Measurements from ENCODE around the gene NEDD9. TPM values are rescaled to one million over a fixed set of nuclear protein-coding genes. Genes with fewer than 3 reads are reported as not detected.

Gene NEDD9
- total RNA-seq, 1 experiment from 2014 or later = 0.17 TPM

GRCh38 chr6:11222385-11223277 lies 9.8 kb downstream of the NEDD9 start:
- DNase-seq (ENCODE audit: low read depth, low spot score) (no peak), ATAC-seq (no peak)
- RAD21 ChIA-PET (ENCODE audit: low non-redundant PET in 1 of 2, low total read pairs in 2 of 2, uncharacterized antibody in 2 of 2, unreplicated experiment in 2 of 2) = no interaction called here
- POLR2A ChIA-PET = no interaction called here
- Histone ChIP-seq H3K36me3 (ENCODE audit: control insufficient read depth in 1 of 2, insufficient read depth in 2 of 2, low read length in 2 of 2) (no peaks in the 10 kb centered on the region), H3K27me3 (ENCODE audit: insufficient read depth, low read length) (no peaks in the 10 kb centered on the region), H3K9me2 (ENCODE audit: insufficient read depth) (no peaks in the 10 kb centered on the region), H3K4me3 (replicated peaks in 1 of 2; ENCODE audit: low read depth in 1 of 2, low read length in 2 of 2) (no peak overlapping the region), H4K20me1 (ENCODE audit: insufficient read depth) (no peaks in the 10 kb centered on the region), H3K9me3 (ENCODE audit: control insufficient read depth in 1 of 2, insufficient read depth in 1 of 2, low read depth in 1 of 2, low read length in 2 of 2) (no peaks in the 10 kb centered on the region), H3K4me2 (ENCODE audit: low read length) (no peak overlapping the region), H3K9ac (ENCODE audit: low read length) (no peak overlapping the region), H2AFZ (ENCODE audit: low read depth, low read length, poor library complexity, severe bottlenecking) (no peak overlapping the region), H3K4me1 (ENCODE audit: control insufficient read depth in 1 of 2, insufficient read depth in 2 of 2, low read length in 2 of 2) (no peaks in the 10 kb centered on the region), H3K79me2 (ENCODE audit: insufficient read depth, low read length) (no peaks in the 10 kb centered on the region), H3K27ac (ENCODE audit: low read depth, low read length) (no peak overlapping the region)
- intact Hi-C loops (cut with micrococcal nuclease) = no loop called here
- no TSS peak for BruUV-seq (replicated peaks)
- no peak for TF ChIP-seq MAX (IDR thresholded peaks at IDR 0.05)
- TF ChIP-seq ZFX (IDR thresholded peaks at IDR 0.05) = no peak
- no peak for TF ChIP-seq EZH2phosphoT487 (IDR thresholded peaks at IDR 0.05; ENCODE audit: borderline replicate concordance)
- TF ChIP-seq FOSL1 (IDR thresholded peaks at IDR 0.05; ENCODE audit: low read depth) = no peak
- no peak for TF ChIP-seq SP1 (IDR thresholded peaks at IDR 0.05; ENCODE audit: low read depth)
- no peak for TF ChIP-seq ELF1 (IDR thresholded peaks at IDR 0.05; ENCODE audit: borderline replicate concordance, low read depth)
- CTCF ChIA-PET = no interaction called here

- Histone ChIP-seq H3K79me2 (ENCODE audit: insufficient read depth, low read length) (no peaks in the 10 kb centered on the region), H3K9ac (ENCODE audit: low read length) (no peak overlapping the region), H4K20me1 (ENCODE audit: insufficient read depth) (no peaks in the 10 kb centered on the region), H3K9me2 (ENCODE audit: insufficient read depth) (no peaks in the 10 kb centered on the region), H2AFZ (ENCODE audit: low read depth, low read length, poor library complexity, severe bottlenecking) (no peak overlapping the region), H3K27ac (ENCODE audit: low read depth, low read length) (no peak overlapping the region), H3K4me2 (ENCODE audit: low read length) (no peak overlapping the region), H3K27me3 (ENCODE audit: insufficient read depth, low read length) (no peaks in the 10 kb centered on the region), H3K4me3 (replicated peaks in 1 of 2; ENCODE audit: low read depth in 1 of 2, low read length in 2 of 2) (no peak overlapping the region), H3K36me3 (ENCODE audit: control insufficient read depth in 1 of 2, insufficient read depth in 2 of 2, low read length in 2 of 2) (no peaks in the 10 kb centered on the region), H3K4me1 (ENCODE audit: control insufficient read depth in 1 of 2, insufficient read depth in 2 of 2, low read length in 2 of 2) (no peaks in the 10 kb centered on the region), H3K9me3 (ENCODE audit: control insufficient read depth in 1 of 2, insufficient read depth in 1 of 2, low read depth in 1 of 2, low read length in 2 of 2) (no peaks in the 10 kb centered on the region)
- CTCF ChIA-PET = no interaction called here
- no peak for TF ChIP-seq JUND (IDR thresholded peaks at IDR 0.05)
- TF ChIP-seq TCF7L2 (IDR thresholded peaks at IDR 0.05; ENCODE audit: borderline replicate concordance, extremely low read depth, insufficient read depth, insufficient read length) = no peak
- no peak for TF ChIP-seq SP1 (IDR thresholded peaks at IDR 0.05; ENCODE audit: low read depth)
- no peak for TF ChIP-seq EZH2 (IDR thresholded peaks at IDR 0.05)
- no peak for TF ChIP-seq ZBTB33 (IDR thresholded peaks at IDR 0.05; ENCODE audit: extremely low read depth, insufficient replicate concordance, low read length)
- no peak for TF ChIP-seq CBX3 (IDR thresholded peaks at IDR 0.05; ENCODE audit: low read depth)
- no peak for TF ChIP-seq FOSL1 (IDR thresholded peaks at IDR 0.05; ENCODE audit: low read depth)
- TF ChIP-seq EZH2phosphoT487 (IDR thresholded peaks at IDR 0.05; ENCODE audit: borderline replicate concordance) = no peak
- no peak for TF ChIP-seq CEBPB (IDR thresholded peaks at IDR 0.05; ENCODE audit: low read depth)
- TF ChIP-seq YY1 (IDR thresholded peaks at IDR 0.05; ENCODE audit: extremely low read depth, insufficient replicate concordance, low read depth, low read length) = no peak
- no peak for TF ChIP-seq SRF (IDR thresholded peaks at IDR 0.05; ENCODE audit: low read depth)
- TF ChIP-seq ZNF274 (IDR thresholded peaks at IDR 0.05; ENCODE audit: low read depth, low read length) = no peak
- intact Hi-C loops (cut with micrococcal nuclease) = no loop called here
- RAD21 ChIA-PET (ENCODE audit: low non-redundant PET in 1 of 2, low total read pairs in 2 of 2, uncharacterized antibody in 2 of 2, unreplicated experiment in 2 of 2) = no interaction called here
- no peak for ATAC-seq
- DNase-seq (ENCODE audit: low read depth, low spot score) = no peak
- BruUV-seq (replicated peaks) = no TSS peak
- POLR2A ChIA-PET = no interaction called here
Observed at GRCh38 chr6:11221623-11222384, 10.7 kb downstream of the NEDD9 start.

Measured in HCT116 (cell line).